B cell (primary cell): ENCODE measurements around the gene TMPRSS13. TPM values are rescaled to one million over a fixed set of nuclear protein-coding genes. Genes with fewer than 3 reads are reported as not detected.

Experiments
- ATAC-seq: fragments of 200-7000 bp; cut with Tn5 transposase; one replicate; pipeline ENCODE4 v1.10.0; 2021; ENCODE audit warnings: low read depth, mild to moderate bottlenecking, moderate number of reproducible peaks, moderate library complexity
- CTCF ChIA-PET: fragments of 350-600 bp; sonication (Branson Sonifier 250); formaldehyde crosslinking; loops from one replicate; lab custom pipeline; 2021; ENCODE audit warnings: antibody characterized with exemption, inconsistent platforms; lab: Charles Lee
- POLR2A ChIA-PET: fragments of 350-600 bp; sonication (Branson Sonifier 250); formaldehyde crosslinking; loops from one replicate; lab custom pipeline; 2021; ENCODE audit warnings: antibody characterized with exemption; lab: Charles Lee
- DNase-seq: peaks from one replicate; pipeline ENCODE4 v3.0.0; 2013
- H2AFZ ChIP-seq: 2 replicates; pipeline ENCODE4 v1.6.1; 2012; ENCODE audit warnings: mild to moderate bottlenecking, low read depth, low read length; ENCODE audit not compliant: insufficient read depth, poor library complexity, severe bottlenecking
- H3K27ac ChIP-seq, 2 donors: 1 replicate in 1 of 2; 2 replicates in 1 of 2; pipeline ENCODE4 v1.5.1; 2012 to 2013; ENCODE audit warnings: low read length in 2 of 2, mild to moderate bottlenecking in 2 of 2, moderate library complexity in 1 of 2
- H3K27me3 ChIP-seq, 4 experiments: fragments of 200-600 bp in 1 of 4; sonication (generic) in 1 of 4; replicated peaks in 1 of 4; 1 replicate in 2 of 4; 2 replicates in 2 of 4; pipeline versions ENCODE4 v1.6.1 to v1.7.0; 2013 to 2016; ENCODE audit warnings: low read length in 3 of 4, mild to moderate bottlenecking in 2 of 4, mixed read lengths in 1 of 4, moderate library complexity in 1 of 4; ENCODE audit not compliant: insufficient read depth in 4 of 4, control insufficient read depth in 3 of 4; ENCODE audit errors: control extremely low read depth in 1 of 4
- H3K36me3 ChIP-seq, 2 experiments: replicated peaks in 1 of 2; 1 replicate in 1 of 2; 2 replicates in 1 of 2; pipeline versions ENCODE4 v1.6.1 to v1.7.1; 2013; ENCODE audit warnings: low read length in 1 of 2; ENCODE audit not compliant: insufficient read depth in 2 of 2, control insufficient read depth in 1 of 2; ENCODE audit errors: control extremely low read depth in 1 of 2, extremely low read depth in 1 of 2
- H3K4me1 ChIP-seq, 2 donors: fragments of 200-600 bp in 1 of 2; sonication (generic) in 1 of 2; 1 replicate in 1 of 2; 2 replicates in 1 of 2; pipeline versions ENCODE4 v1.5.1 to v1.6.1; 2013 to 2017; ENCODE audit warnings: low read length in 2 of 2; ENCODE audit not compliant: control insufficient read depth in 2 of 2, insufficient read depth in 2 of 2
- H3K4me2 ChIP-seq: replicated peaks from 2 replicates; pipeline ENCODE3; 2012; ENCODE audit warnings: mild to moderate bottlenecking, low read depth, low read length; ENCODE audit not compliant: poor library complexity, severe bottlenecking
- H3K4me3 ChIP-seq, 5 experiments: fragments of 200-600 bp in 1 of 5; sonication (generic) in 1 of 5; 1 replicate in 3 of 5; 2 replicates in 2 of 5; pipeline versions ENCODE4 v1.5.1 to v1.7.0; 2011 to 2016; ENCODE audit warnings: low read length in 4 of 5, mild to moderate bottlenecking in 4 of 5, low read depth in 2 of 5, control low read depth in 1 of 5, moderate library complexity in 1 of 5; ENCODE audit not compliant: insufficient read depth in 1 of 5; ENCODE audit errors: control extremely low read depth in 1 of 5, extremely low read depth in 1 of 5
- H3K79me2 ChIP-seq: fragments of 200-600 bp; sonication (generic); one replicate; pipeline ENCODE4 v1.6.0; 2016; ENCODE audit warnings: low read length; ENCODE audit not compliant: control insufficient read depth, insufficient read depth
- H3K9ac ChIP-seq: fragments of 200-600 bp; sonication (generic); 2 replicates; pipeline ENCODE4 v1.6.1; 2017; ENCODE audit warnings: mild to moderate bottlenecking, low read length, moderate library complexity
- H3K9me3 ChIP-seq, 3 donors: one replicate each; pipeline versions ENCODE4 v1.6.1 to v1.7.1; 2013; ENCODE audit warnings: low read length in 2 of 3; ENCODE audit not compliant: control insufficient read depth in 2 of 3, insufficient read depth in 1 of 3; ENCODE audit errors: control extremely low read depth in 1 of 3
- H4K20me1 ChIP-seq: 2 replicates; pipeline ENCODE4 v1.6.0; 2012; ENCODE audit warnings: mild to moderate bottlenecking, low read length; ENCODE audit not compliant: insufficient read depth, control insufficient read depth, poor library complexity, severe bottlenecking
- H3K27ac Mint-ChIP-seq: one replicate; pipeline ENCODE4 v1.8.0; 2021; ENCODE audit warnings: mixed read lengths
- H3K27me3 Mint-ChIP-seq: one replicate; pipeline ENCODE4 v1.8.0; 2021; ENCODE audit warnings: mixed read lengths
- H3K4me1 Mint-ChIP-seq: one replicate; pipeline ENCODE4 v1.8.0; 2021; ENCODE audit warnings: mixed read lengths
- H3K4me3 Mint-ChIP-seq: one replicate; pipeline ENCODE4 v1.8.0; 2021; ENCODE audit warnings: mixed read lengths
- H3K9me3 Mint-ChIP-seq: one replicate; pipeline ENCODE4 v1.8.0; 2022; ENCODE audit warnings: mixed read lengths; ENCODE audit not compliant: insufficient read depth
- CTCF ChIP-seq: fragments of 200-600 bp; IDR thresholded peaks from one replicate; pipeline ENCODE4 v1.8.0; 2022; ENCODE audit warnings: antibody characterized with exemption, mild to moderate bottlenecking
- EZH2 ChIP-seq: IDR thresholded peaks from 2 replicates; pipeline ENCODE4 v1.6.1; 2012; ENCODE audit warnings: borderline replicate concordance, low read depth, mild to moderate bottlenecking, moderate library complexity, low read length; ENCODE audit not compliant: insufficient read depth, poor library complexity, severe bottlenecking
- WGBS: methylation state at CpG from one replicate; pipeline ENCODE4 v1.1.5; 2013; ENCODE audit warnings: missing lambda C conversion rate; ENCODE audit not compliant: insufficient coverage; 5-methylcytosine and 5-hydroxymethylcytosine counted together
- intact Hi-C: fragments of 100-400 bp; cut with micrococcal nuclease; formaldehyde crosslinking; loops from one replicate; pipeline ENCODE4 v1.10.0; 2022
- polyA plus RNA-seq: library from polyadenylated mRNA; depleted of rRNA; stranded (reverse); fragments of >200 nt; gene quantifications from 2 replicates; pipeline ENCODE4 v1.2.3, GENCODE V29; 2012
- total RNA-seq, 2 donors: library from RNA; stranded (reverse); fragments of 120-200 nt in 1 of 2; gene quantifications; 1 replicate in 1 of 2; 2 replicates in 1 of 2; pipeline versions ENCODE4 v1.2.3 to v1.2.4, GENCODE V29; 2013 to 2022

Gene TMPRSS13
- total and polyA plus RNA-seq, 2 donors (not counting 1 experiment from before 2014, with no cell fraction given): 2.4 to 8.0 TPM

DNA sequence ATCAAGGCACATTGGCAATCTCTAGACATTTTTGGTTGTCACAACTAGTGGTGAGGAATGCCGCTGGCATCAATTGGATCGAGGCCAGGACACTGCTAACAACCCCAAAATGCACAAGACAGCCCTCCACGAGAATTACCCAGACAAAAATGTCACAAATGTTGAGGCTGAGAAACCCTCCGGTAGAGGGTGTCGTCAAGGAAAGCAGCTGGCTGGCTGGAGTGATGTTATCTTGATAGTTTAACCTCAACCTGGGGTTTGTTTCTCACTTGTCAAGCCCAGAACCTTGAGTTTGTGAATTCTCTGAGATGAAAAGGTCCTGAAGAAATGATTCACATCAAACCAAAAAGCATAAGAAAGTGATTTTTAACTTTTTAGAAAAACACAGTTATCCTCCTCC is 21.1 kb upstream of the TMPRSS13 start:
- no peaks in the 10 kb centered on the region for H4K20me1 ChIP-seq
- H3K9ac ChIP-seq: peak overlapping the region; percentile 38

More for the DNA sequence above, 21.1 kb upstream of the TMPRSS13 start:
- WGBS: no CpG with 5 or more reads among the region's 5 CpGs
- Histone ChIP-seq H3K27ac (peak overlapping the region; percentile 51 to 60), H3K4me2 (peak overlapping the region; percentile 75), H2AFZ (no peak overlapping the region), H3K36me3 (no peaks in the 10 kb centered on the region), H3K9me3 (peaks cover 0 to 1% (median 0%) of the 10 kb centered on the region in 3 donors), H3K4me3 (peak overlapping the region in 1 of 5 experiments; percentile 32), H3K4me1 (peaks cover 52 to 68% of the 10 kb centered on the region in 2 donors), H3K27me3 (no peaks in the 10 kb centered on the region), H3K79me2 (no peaks in the 10 kb centered on the region)
- ATAC-seq: peak; percentile 41
- DNase-seq: peak; percentile 70
- Mint-ChIP-seq H3K4me3 (peak overlapping the region; percentile 82), H3K27ac (peak overlapping the region; percentile 90), H3K4me1 (peaks cover 54% of the 10 kb centered on the region), H3K27me3 (no peaks in the 10 kb centered on the region), H3K9me3 (no peaks in the 10 kb centered on the region)
- intact Hi-C loops: loop anchor here (1.0 to 2.0 kb wide), 2 partner anchors 103 to 136 kb away; no protein-coding TSS in a partner anchor
- CTCF ChIA-PET: interaction anchor here (1.2 to 15.0 kb wide), 30 partner anchors 10 to 221 kb away, joined by 3 to 495 read pairs (median 8); partner anchors contain the start of gene IL10RA
- POLR2A ChIA-PET: interaction anchor here (0.5 to 5.1 kb wide), 16 partner anchors 15 to 134 kb away, joined by 3 to 87 read pairs (median 12); partner anchors contain the start of gene IL10RA
- TF ChIP-seq CTCF: peak; percentile 54
- no peak for TF ChIP-seq EZH2
